H9 (cell line): ENCODE measurements around the gene HSPD1. TPM values are rescaled to one million over a fixed set of nuclear protein-coding genes. Genes with fewer than 3 reads are reported as not detected.

ENCODE experiments used
- DNase-seq: peaks from one replicate; pipeline ENCODE4 v3.0.0-alpha.2; 2017
- H2AFZ ChIP-seq: one replicate; pipeline ENCODE4 v1.6.1; 2013; ENCODE audit warnings: mild to moderate bottlenecking, low read length, control low read depth, moderate library complexity
- H2AK5ac ChIP-seq: 2 replicates; pipeline ENCODE4 v1.6.1; 2013; ENCODE audit warnings: low read length, control low read depth, mixed read lengths; ENCODE audit not compliant: insufficient read length
- H2BK120ac ChIP-seq: one replicate; pipeline ENCODE4 v1.6.1; 2013; ENCODE audit warnings: low read depth, mild to moderate bottlenecking, low read length, control low read depth, inconsistent platforms; ENCODE audit not compliant: poor library complexity, severe bottlenecking
- H2BK12ac ChIP-seq: 2 replicates; pipeline ENCODE4 v1.6.1; 2013; ENCODE audit warnings: low read length, control low read depth, mixed read lengths, low read depth; ENCODE audit not compliant: insufficient read length
- H2BK15ac ChIP-seq: 2 replicates; pipeline ENCODE4 v1.6.1; 2013; ENCODE audit warnings: low read depth, low read length, control low read depth
- H2BK20ac ChIP-seq: one replicate; pipeline ENCODE4 v1.6.1; 2013; ENCODE audit warnings: low read depth, mild to moderate bottlenecking, low read length, control low read depth, inconsistent platforms; ENCODE audit not compliant: poor library complexity, severe bottlenecking
- H2BK5ac ChIP-seq: 2 replicates; pipeline ENCODE4 v1.6.1; 2013; ENCODE audit warnings: low read length, control low read depth, mixed read lengths; ENCODE audit not compliant: insufficient read length
- H3K14ac ChIP-seq: 2 replicates; pipeline ENCODE4 v1.6.1; 2013; ENCODE audit warnings: low read length, control low read depth; ENCODE audit not compliant: insufficient read depth
- H3K18ac ChIP-seq: 2 replicates; pipeline ENCODE4 v1.6.1; 2013; ENCODE audit warnings: low read depth, mild to moderate bottlenecking, mixed read lengths, low read length, control low read depth; ENCODE audit not compliant: insufficient read length
- H3K23ac ChIP-seq: 2 replicates; pipeline ENCODE4 v1.6.1; 2013; ENCODE audit warnings: low read length, control low read depth, mixed read lengths, low read depth; ENCODE audit not compliant: insufficient read length
- H3K23me2 ChIP-seq: 2 replicates; pipeline ENCODE4 v1.6.1; 2013; ENCODE audit warnings: low read depth, mild to moderate bottlenecking, mixed read lengths, low read length, control low read depth; ENCODE audit not compliant: insufficient read length, poor library complexity, severe bottlenecking
- H3K27ac ChIP-seq: 2 replicates; pipeline ENCODE4 v1.5.1; 2013; ENCODE audit warnings: low read length, control low read depth, mixed read lengths, low read depth; ENCODE audit not compliant: insufficient read length
- H3K27me3 ChIP-seq: 2 replicates; pipeline ENCODE4 v1.6.1; 2013; ENCODE audit warnings: low read length, control low read depth, inconsistent platforms; ENCODE audit not compliant: insufficient read depth
- H3K4ac ChIP-seq: 2 replicates; pipeline ENCODE4 v1.6.1; 2013; ENCODE audit warnings: low read depth, mild to moderate bottlenecking, control low read depth, inconsistent platforms, low read length, moderate library complexity
- H3K4me1 ChIP-seq: 2 replicates; pipeline ENCODE4 v1.6.1; 2013; ENCODE audit warnings: low read length, control low read depth, inconsistent platforms; ENCODE audit not compliant: insufficient read depth
- H3K4me2 ChIP-seq: 2 replicates; pipeline ENCODE4 v1.6.1; 2013; ENCODE audit warnings: low read length, control low read depth, mixed read lengths; ENCODE audit not compliant: insufficient read length, insufficient read depth
- H3K56ac ChIP-seq: 2 replicates; pipeline ENCODE4 v1.6.1; 2013; ENCODE audit warnings: low read depth, mild to moderate bottlenecking, mixed read lengths, low read length, control low read depth; ENCODE audit not compliant: insufficient read length
- H3K79me1 ChIP-seq: 2 replicates; pipeline ENCODE4 v1.6.1; 2013; ENCODE audit warnings: low read depth, mild to moderate bottlenecking, moderate library complexity, low read length, control low read depth, inconsistent platforms; ENCODE audit not compliant: insufficient read depth, poor library complexity, severe bottlenecking
- H3K79me2 ChIP-seq: 2 replicates; pipeline ENCODE4 v1.6.1; 2013; ENCODE audit warnings: low read length, control low read depth, inconsistent platforms; ENCODE audit not compliant: insufficient read depth
- H3K9ac ChIP-seq: 2 replicates; pipeline ENCODE4 v1.6.1; 2013; ENCODE audit warnings: low read length, control low read depth, mixed read lengths; ENCODE audit not compliant: insufficient read length; ENCODE audit errors: extremely low read depth
- H3K9me3 ChIP-seq: one replicate; pipeline ENCODE4 v1.6.1; 2013; ENCODE audit warnings: low read depth, low read length, inconsistent platforms; ENCODE audit not compliant: control insufficient read depth
- H3T11ph ChIP-seq: one replicate; pipeline ENCODE4 v1.6.1; 2013; ENCODE audit warnings: mild to moderate bottlenecking, low read length, control low read depth, inconsistent platforms
- H4K20me1 ChIP-seq: one replicate; pipeline ENCODE4 v1.6.1; 2013; ENCODE audit not compliant: control insufficient read depth, insufficient read length, insufficient read depth
- H4K5ac ChIP-seq: 2 replicates; pipeline ENCODE4 v1.6.1; 2013; ENCODE audit warnings: low read depth, mild to moderate bottlenecking, mixed read lengths, low read length, control low read depth; ENCODE audit not compliant: insufficient read length
- H4K8ac ChIP-seq: replicated peaks from 2 replicates; pipeline ENCODE4 v1.6.1; 2013; ENCODE audit warnings: low read length, control low read depth, mixed read lengths, low read depth; ENCODE audit not compliant: insufficient read length
- H4K91ac ChIP-seq: 2 replicates; pipeline ENCODE4 v1.6.1; 2013; ENCODE audit warnings: low read depth, mild to moderate bottlenecking, moderate library complexity, mixed read lengths, low read length, control low read depth; ENCODE audit not compliant: insufficient read length
- H3K27ac Mint-ChIP-seq, 3 experiments: 2 replicates in 2 of 3; 3 replicates in 1 of 3; pipeline ENCODE4 v1.8.0; 2020 to 2021; ENCODE audit warnings: mixed read lengths in 3 of 3, mild to moderate bottlenecking in 1 of 3, moderate library complexity in 1 of 3
- H3K27me3 Mint-ChIP-seq: 2 replicates; pipeline ENCODE4 v1.8.0; 2021; ENCODE audit warnings: low read depth, mild to moderate bottlenecking, moderate library complexity, mixed read lengths
- H3K36me3 Mint-ChIP-seq, 3 experiments: 2 replicates in 2 of 3; 3 replicates in 1 of 3; pipeline ENCODE4 v1.8.0; 2020 to 2021; ENCODE audit warnings: low read depth in 3 of 3, mixed read lengths in 3 of 3; ENCODE audit not compliant: insufficient read depth in 1 of 3
- H3K4me1 Mint-ChIP-seq, 2 experiments: 2 replicates each; pipeline ENCODE4 v1.8.0; 2020; ENCODE audit warnings: mixed read lengths in 2 of 2
- H3K4me3 Mint-ChIP-seq, 2 experiments: 2 replicates in 1 of 2; 3 replicates in 1 of 2; pipeline ENCODE4 v1.8.0; 2020 to 2021; ENCODE audit warnings: mild to moderate bottlenecking in 2 of 2, mixed read lengths in 2 of 2, moderate library complexity in 1 of 2
- H3K9me3 Mint-ChIP-seq, 2 experiments: 2 replicates in 1 of 2; 3 replicates in 1 of 2; pipeline ENCODE4 v1.8.0; 2020; ENCODE audit warnings: mild to moderate bottlenecking in 2 of 2, mixed read lengths in 2 of 2, moderate library complexity in 1 of 2
- WGBS: extraction: QIAGEN DNeasy Blood & Tissue Kit; methylation state at CpG from one replicate; pipeline ENCODE4 v1.1.7; 2013; ENCODE audit warnings: missing lambda C conversion rate, low lambda C conversion rate, mixed read lengths; ENCODE audit not compliant: insufficient read length; ENCODE audit errors: extremely low coverage; 5-methylcytosine and 5-hydroxymethylcytosine counted together
- total RNA-seq: library from RNA; stranded (reverse); gene quantifications from 2 replicates; pipeline ENCODE4 v1.2.1, GENCODE V29; 2021
- TF ChIP-seq, protein P1 (sequence below): fragments of 200-600 bp; sonication (generic); conservative IDR thresholded peaks from 3 replicates; pipeline ENCODE4 v1.8.0; 2021; ENCODE audit warnings: antibody characterized with exemption, mild to moderate bottlenecking

HSPD1 gene
- total RNA-seq, 1 experiment from 2014 or later: 846 TPM

DNA sequence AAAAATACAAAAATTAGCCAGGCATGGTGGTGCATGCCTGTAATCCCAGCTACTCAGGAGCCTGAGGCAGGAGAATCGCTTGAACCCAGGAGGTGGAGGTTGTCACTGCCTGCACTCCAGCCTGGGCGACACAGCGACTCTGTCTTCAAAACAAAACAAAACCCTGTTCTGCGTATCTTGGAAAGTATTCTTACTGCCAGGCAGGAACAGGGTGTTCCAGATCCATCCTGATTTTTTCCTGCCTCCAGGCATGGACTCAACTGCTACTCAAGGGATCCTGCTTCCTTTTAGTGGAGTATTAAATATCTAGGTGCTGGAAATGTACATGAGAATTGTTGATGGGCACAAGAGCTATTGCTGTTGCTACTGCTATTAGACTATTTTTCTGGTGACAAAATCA lies 12.3 kb downstream of the HSPD1 start:
- Mint-ChIP-seq H3K4me3 (no peak overlapping the region), H3K27ac (no peak overlapping the region), H3K9me3 (peaks cover 9 to 15% of the 10 kb centered on the region in 2 experiments; a peak in 4 of 5 replicates), H3K4me1 (no peaks in the 10 kb centered on the region), H3K27me3 (no peaks in the 10 kb centered on the region; the same call in 1 of the 2 replicates), H3K36me3 (peaks cover 61 to 91% (median 69%) of the 10 kb centered on the region in 3 experiments)
- Histone ChIP-seq H2BK120ac (no peak overlapping the region), H3T11ph (no peak overlapping the region), H3K14ac (no peak overlapping the region), H3K56ac (no peak overlapping the region), H4K8ac (no peak overlapping the region), H3K9ac (no peak overlapping the region), H4K20me1 (no peaks in the 10 kb centered on the region), H3K9me3 (no peaks in the 10 kb centered on the region), H3K23ac (no peak overlapping the region), H3K79me2 (no peaks in the 10 kb centered on the region), H3K79me1 (no peaks in the 10 kb centered on the region), H3K27ac (no peak overlapping the region), H2BK12ac (no peak overlapping the region), H3K4ac (no peak overlapping the region), H3K4me1 (no peaks in the 10 kb centered on the region), H2BK5ac (no peak overlapping the region), H2AK5ac (no peak overlapping the region), H2BK20ac (no peak overlapping the region), H4K5ac (no peak overlapping the region), H2BK15ac (no peak overlapping the region), H3K23me2 (no peaks in the 10 kb centered on the region), H3K4me2 (no peak overlapping the region), H4K91ac (no peak overlapping the region), H2AFZ (no peak overlapping the region), H3K27me3 (no peaks in the 10 kb centered on the region), H3K18ac (no peak overlapping the region)
- TF ChIP-seq, protein P1, sequence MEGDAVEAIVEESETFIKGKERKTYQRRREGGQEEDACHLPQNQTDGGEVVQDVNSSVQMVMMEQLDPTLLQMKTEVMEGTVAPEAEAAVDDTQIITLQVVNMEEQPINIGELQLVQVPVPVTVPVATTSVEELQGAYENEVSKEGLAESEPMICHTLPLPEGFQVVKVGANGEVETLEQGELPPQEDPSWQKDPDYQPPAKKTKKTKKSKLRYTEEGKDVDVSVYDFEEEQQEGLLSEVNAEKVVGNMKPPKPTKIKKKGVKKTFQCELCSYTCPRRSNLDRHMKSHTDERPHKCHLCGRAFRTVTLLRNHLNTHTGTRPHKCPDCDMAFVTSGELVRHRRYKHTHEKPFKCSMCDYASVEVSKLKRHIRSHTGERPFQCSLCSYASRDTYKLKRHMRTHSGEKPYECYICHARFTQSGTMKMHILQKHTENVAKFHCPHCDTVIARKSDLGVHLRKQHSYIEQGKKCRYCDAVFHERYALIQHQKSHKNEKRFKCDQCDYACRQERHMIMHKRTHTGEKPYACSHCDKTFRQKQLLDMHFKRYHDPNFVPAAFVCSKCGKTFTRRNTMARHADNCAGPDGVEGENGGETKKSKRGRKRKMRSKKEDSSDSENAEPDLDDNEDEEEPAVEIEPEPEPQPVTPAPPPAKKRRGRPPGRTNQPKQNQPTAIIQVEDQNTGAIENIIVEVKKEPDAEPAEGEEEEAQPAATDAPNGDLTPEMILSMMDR: no peak
- WGBS: no CpG with 5 or more reads among the region's 4 CpGs
- no peak for DNase-seq
